Mucosa of gallbladder (tissue), 1 donor: ENCODE results near the gene EYS. TPM values are rescaled to one million over a fixed set of nuclear protein-coding genes. Genes with fewer than 3 reads are reported as not detected.

Experiments used
- DNase-seq: peaks from one replicate; pipeline ENCODE4 v3.0.0-alpha.2; 2020; ENCODE audit warnings: low spot score
- total RNA-seq: library from RNA; stranded (reverse); gene quantifications from one replicate; pipeline ENCODE4 v1.2.1, GENCODE V29; 2021
- donor health status: DM: no; HTN: no; CAD: no.

The EYS gene
- total RNA-seq, 1 donor from 2014 or later: not detected

DNA sequence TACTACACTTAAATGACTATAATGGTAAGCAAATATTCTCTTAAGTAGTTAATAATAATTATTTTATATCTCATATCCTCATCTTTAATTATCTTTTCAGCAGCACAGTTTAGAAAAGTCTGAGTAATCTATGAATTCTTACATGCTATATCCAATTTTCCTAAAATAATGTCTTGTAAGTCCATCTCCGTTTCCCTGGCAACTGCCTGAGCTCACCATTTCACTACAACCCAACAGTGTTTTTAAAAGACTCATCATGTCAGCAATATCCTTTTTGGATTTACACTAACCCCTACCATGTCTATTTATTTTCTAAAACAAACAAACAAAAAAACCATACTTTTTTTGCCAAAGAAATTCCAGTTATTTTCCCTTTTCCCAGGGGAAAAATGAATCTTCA, 859.6 kb downstream of the EYS start:
- DNase-seq: no peak

GRCh38 chr6:64838726-64839125, 868.3 kb downstream of the EYS start:
- no peak for DNase-seq

GRCh38 chr6:64831680-64832079, 875.3 kb downstream of the EYS start:
- DNase-seq: no peak

DNA sequence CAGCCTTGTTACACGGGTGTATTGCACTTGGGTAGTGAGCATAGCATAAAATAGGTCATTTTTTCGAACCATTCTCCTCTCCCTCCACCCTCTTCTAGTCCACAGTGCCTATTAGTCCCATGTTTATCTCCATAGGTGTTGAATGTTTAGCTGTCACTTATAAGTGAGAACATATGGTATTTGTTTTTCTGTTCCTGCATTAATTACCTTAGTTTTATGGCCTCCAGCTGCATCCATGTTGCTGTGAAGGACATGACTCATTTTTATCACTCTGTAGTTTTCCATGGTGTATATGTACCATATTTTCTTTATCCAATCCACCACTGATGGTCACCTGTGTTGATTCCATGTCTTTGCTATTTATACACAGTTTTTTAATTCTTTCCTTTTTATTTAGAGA, 889.5 kb downstream of the EYS start:
- no peak for DNase-seq

GRCh38 chr6:64815718-64816117, 891.3 kb downstream of the EYS start:
- no peak for DNase-seq

- DNase-seq: no peak
These were observed 894.9 kb downstream of the EYS start for GRCh38 chr6:64812138-64812537.

- DNase-seq: no peak
These were observed 895.9 kb downstream of the EYS start for GRCh38 chr6:64811119-64811518.

GRCh38 chr6:64807785-64808184, 899.2 kb downstream of the EYS start:
- DNase-seq: no peak

DNA sequence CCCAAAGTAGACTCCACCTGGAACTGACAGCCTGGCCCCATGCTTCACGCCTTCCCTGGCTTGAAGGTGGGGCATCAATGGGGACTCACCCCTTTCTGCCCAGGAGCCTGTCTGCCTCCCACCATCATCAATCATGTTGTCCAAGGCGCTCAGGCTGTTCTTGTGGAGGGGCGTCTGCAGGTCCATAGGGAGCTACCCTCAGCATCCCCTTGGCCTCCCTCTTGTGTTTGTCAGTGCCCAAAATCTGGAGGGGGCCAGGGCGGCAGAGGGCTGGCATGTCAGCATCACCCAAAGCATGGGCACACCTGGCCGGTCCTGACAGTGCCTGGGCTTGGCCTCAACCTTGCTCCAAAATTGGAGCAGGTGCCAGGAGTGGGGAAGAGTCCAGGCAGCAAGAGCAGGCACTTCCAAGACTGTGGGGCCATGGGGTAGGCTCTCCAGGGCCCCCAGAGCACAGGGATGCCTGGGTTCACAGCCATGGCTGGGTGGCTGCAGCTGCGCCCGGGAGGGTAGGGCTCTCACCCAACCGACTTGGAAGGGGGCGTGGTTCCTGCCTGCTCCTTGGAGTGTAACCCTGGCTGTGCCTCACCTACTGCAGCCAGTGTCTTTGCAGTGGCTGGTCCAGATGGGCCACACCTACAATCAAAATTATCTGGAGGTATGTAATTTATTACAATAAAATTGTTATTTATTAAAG, 903.4 kb downstream of the EYS start:
- DNase-seq: no peak

- no peak for DNase-seq
These were observed 914.5 kb downstream of the EYS start for GRCh38 chr6:64792534-64792933.

GRCh38 chr6:64789476-64789875, 917.5 kb downstream of the EYS start:
- DNase-seq: no peak

DNA sequence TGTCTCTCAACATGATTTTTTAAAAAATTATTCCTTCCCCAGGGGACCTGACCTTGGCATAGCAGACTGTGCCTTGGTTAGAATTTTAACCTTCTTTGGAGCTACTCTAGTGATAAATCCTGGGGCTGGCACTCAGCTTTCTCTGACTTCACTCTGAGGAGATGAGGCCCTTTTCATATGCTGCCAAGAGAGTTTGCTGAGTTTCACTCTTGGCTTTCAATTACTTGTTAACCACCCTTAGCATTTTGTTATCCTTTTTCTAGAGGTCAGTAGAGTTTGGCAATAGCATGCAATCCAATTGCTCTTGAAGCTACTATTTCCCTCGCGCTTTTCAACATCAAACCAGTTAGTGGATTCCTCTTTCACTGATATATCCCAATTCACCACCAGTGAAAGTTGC, 920.3 kb downstream of the EYS start:
- no peak for DNase-seq

- DNase-seq: no peak
These were observed 924.1 kb downstream of the EYS start for GRCh38 chr6:64782877-64783276.

DNA sequence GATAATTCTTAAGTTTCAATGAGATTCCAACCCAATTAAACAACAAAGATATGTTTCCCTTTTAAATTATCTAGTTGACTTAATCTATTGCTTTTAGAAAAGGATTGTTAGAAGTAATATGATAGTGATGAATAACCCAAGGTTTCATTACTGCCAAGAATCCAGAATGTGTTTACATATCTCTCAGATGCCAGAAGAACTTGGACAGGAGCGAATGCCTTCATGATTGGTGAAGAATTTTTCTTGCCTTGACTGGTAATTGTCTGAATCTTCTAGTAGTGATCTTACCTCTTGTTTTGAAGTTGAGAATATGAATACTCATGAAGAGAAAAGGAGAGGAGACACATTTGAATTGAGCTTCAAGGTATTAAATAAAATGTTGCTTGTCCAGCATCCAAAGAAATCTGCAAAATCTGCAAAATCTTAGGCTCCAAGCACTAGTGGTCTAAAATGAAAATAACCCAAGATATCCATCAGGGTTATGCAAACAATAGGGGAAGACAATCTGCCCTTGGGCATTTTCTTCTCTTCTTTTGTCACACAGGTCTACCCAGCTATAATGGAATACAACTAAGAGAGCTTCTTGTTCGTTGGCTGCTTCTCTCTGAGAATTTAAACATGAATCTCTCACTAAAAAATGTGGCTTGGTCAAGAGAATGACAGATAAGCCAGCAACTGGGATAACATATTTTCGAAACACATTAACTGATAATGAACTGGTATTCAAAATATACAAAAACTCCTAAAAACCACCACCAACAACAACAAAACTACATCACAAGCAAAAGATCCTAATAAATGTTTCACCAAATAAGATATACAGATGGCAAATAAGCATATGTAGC, 928.9 kb downstream of the EYS start:
- DNase-seq: no peak

GRCh38 chr6:64776359-64776758, 930.7 kb downstream of the EYS start:
- no peak for DNase-seq

- no peak for DNase-seq
These were observed 932.1 kb downstream of the EYS start for GRCh38 chr6:64774881-64775280.

GRCh38 chr6:64750910-64751309, 956.1 kb downstream of the EYS start:
- DNase-seq: no peak

GRCh38 chr6:64737418-64737817, 969.6 kb downstream of the EYS start:
- no peak for DNase-seq

GRCh38 chr6:64736421-64736950, 970.5 kb downstream of the EYS start:
- no peak for DNase-seq

DNA sequence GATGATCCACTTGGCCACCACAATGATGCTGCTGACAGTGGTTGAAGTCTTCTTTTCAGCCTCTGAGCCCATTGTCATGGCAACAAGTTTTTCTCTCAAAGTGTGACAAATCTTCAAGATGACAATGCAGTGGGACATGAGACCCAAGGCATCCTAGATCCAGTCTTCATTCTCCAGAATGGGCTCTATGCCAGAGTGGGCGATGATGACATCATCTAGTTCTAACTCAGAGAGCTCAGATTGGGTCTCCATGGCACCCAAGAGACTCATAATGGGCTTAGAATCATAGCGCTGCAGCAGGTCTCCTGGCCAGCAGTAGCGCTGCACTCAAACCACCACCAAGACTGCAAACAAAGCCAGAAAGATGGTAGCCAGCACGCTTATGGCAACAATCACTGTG, 973.6 kb downstream of the EYS start:
- no peak for DNase-seq

DNA sequence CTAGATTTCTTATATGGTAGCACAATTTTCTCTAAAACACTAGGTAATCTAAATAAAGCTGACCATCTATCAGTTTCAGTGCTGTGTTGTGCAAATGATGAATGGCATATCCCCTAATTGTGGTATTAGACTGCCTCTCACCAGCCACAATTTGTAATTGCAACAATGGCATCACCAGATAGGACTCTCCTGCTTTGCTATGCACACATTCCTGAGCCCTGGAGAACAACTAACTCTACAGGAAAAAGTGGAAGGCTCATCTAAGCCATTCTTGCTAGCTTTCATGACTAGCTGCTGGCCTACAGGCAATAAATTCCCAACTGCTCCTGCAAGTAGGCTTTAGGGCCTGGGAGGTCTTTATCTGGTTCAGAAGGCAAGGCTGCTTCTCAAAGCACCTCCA, 974.1 kb downstream of the EYS start:
- no peak for DNase-seq

DNA sequence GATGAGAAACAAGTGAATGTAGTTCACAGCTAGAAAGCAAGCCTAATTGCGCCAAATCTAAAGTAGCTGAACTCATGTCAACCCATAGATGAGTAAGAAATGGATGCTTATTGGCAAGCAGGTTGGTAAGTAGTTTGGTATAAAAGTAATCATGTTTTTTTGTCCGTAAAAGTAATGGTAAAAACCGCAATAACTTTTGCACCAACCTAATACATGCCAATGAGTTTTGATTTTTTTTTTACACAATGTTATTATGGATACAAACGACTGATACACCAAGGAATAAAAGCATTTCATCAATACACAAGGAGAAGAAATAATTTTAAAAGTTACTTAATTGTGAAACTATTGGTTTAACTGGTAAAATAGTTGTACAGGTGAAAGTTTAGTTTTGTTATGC, 977.5 kb downstream of the EYS start:
- DNase-seq: no peak

DNA sequence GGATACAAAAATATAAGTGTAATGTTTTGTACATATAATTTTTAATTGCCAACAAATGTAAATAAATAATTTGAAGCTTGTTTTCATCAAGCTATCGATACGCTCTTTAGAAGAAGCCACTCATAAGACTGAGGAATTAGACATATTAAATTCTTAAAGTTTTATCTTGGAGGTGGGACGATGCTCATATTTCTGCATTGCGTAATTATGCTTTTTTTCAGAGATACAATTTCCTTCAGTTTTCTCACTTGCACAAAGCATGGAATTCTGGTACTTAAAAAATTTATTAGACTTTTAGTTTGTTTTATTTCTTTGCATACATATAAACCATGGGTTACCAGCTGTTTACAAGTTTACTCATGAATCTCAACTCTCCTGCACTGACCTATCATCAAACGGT, 980.0 kb downstream of the EYS start:
- no peak for DNase-seq
